ENCODE results near the gene RELL2.

The RELL2 gene

GRCh38 chr5:141637123-141637766 lies 448 bp downstream of the RELL2 start:
- DNase-seq: peak; percentile 30
- Histone ChIP-seq H3K9ac (ENCODE audit: low read length) (peak overlapping the region; percentile 51; the same call in 1 of the 2 replicates), H3F3A (ENCODE audit: insufficient read depth, low read length) (peaks cover 16% of the 10 kb centered on the region; the same call in 1 of the 2 replicates), H3K4me1 (ENCODE audit: low read length) (peaks cover 16% of the 10 kb centered on the region), H3K9me2 (replicated peaks; ENCODE audit: insufficient read depth, low read length) (no peaks in the 10 kb centered on the region), H3K27me3 (replicated peaks; ENCODE audit: insufficient read depth, low read length) (no peaks in the 10 kb centered on the region), H3K79me2 (ENCODE audit: low read length) (peaks cover 41% of the 10 kb centered on the region), H3K36me3 (replicated peaks; ENCODE audit: insufficient read depth, low read length) (no peaks in the 10 kb centered on the region), H3K4me3 (ENCODE audit: low read length) (peak overlapping the region; percentile 81), H3K27ac (ENCODE audit: low read length) (no peak overlapping the region), H3K9me3 (replicated peaks; ENCODE audit: insufficient read depth, low read length) (no peaks in the 10 kb centered on the region), H4K20me1 (ENCODE audit: insufficient read depth, low read length) (peaks cover 4% of the 10 kb centered on the region; the same call in 1 of the 2 replicates), H2AFZ (ENCODE audit: low read length) (peak overlapping the region; percentile 98), H3K4me2 (ENCODE audit: low read depth, low read length) (peak overlapping the region; percentile 95)
- TF ChIP-seq EZH2phosphoT487 (IDR thresholded peaks at IDR 0.05; ENCODE audit: low read length) (no peak), CTCF (IDR thresholded peaks at IDR 0.05; ENCODE audit: low read length) (no peak), EZH2 (optimal IDR thresholded peaks at IDR 0.05; ENCODE audit: low read depth, low read length) (no peak)

GRCh38 chr5:141637767-141638419 lies 1.1 kb downstream of the RELL2 start:
- TF ChIP-seq EZH2 (optimal IDR thresholded peaks at IDR 0.05; ENCODE audit: low read depth, low read length): no peak
- TF ChIP-seq EZH2phosphoT487 (IDR thresholded peaks at IDR 0.05; ENCODE audit: low read length): no peak
- TF ChIP-seq CTCF (IDR thresholded peaks at IDR 0.05; ENCODE audit: low read length): peak; percentile 34
- Histone ChIP-seq H3K9me3 (replicated peaks; ENCODE audit: insufficient read depth, low read length) (no peaks in the 10 kb centered on the region), H2AFZ (ENCODE audit: low read length) (peak overlapping the region; percentile 98), H3F3A (ENCODE audit: insufficient read depth, low read length) (peaks cover 16% of the 10 kb centered on the region; the same call in 1 of the 2 replicates), H3K4me3 (ENCODE audit: low read length) (peak overlapping the region; percentile 81), H3K4me2 (ENCODE audit: low read depth, low read length) (peak overlapping the region; percentile 95), H3K79me2 (ENCODE audit: low read length) (peaks cover 35% of the 10 kb centered on the region), H3K9me2 (replicated peaks; ENCODE audit: insufficient read depth, low read length) (no peaks in the 10 kb centered on the region), H3K27me3 (replicated peaks; ENCODE audit: insufficient read depth, low read length) (no peaks in the 10 kb centered on the region), H3K27ac (ENCODE audit: low read length) (no peak overlapping the region), H3K36me3 (replicated peaks; ENCODE audit: insufficient read depth, low read length) (no peaks in the 10 kb centered on the region), H4K20me1 (ENCODE audit: insufficient read depth, low read length) (peaks cover 4% of the 10 kb centered on the region; the same call in 1 of the 2 replicates), H3K9ac (ENCODE audit: low read length) (peak overlapping the region; percentile 51; the same call in 1 of the 2 replicates), H3K4me1 (ENCODE audit: low read length) (peaks cover 16% of the 10 kb centered on the region)
- peak; percentile 48 for DNase-seq

GRCh38 chr5:141638771-141639170 lies 2.0 kb downstream of the RELL2 start:
- Histone ChIP-seq H4K20me1 (ENCODE audit: insufficient read depth, low read length) (0 out of 2 replicates have a peak, but pooled peaks cover 4% of the 10 kb centered on the region), H3K27me3 (replicated peaks; ENCODE audit: insufficient read depth, low read length) (no peaks in the 10 kb centered on the region), H3K4me3 (ENCODE audit: low read length) (no peak overlapping the region), H3K36me3 (replicated peaks; ENCODE audit: insufficient read depth, low read length) (no peaks in the 10 kb centered on the region), H3K9me2 (replicated peaks; ENCODE audit: insufficient read depth, low read length) (no peaks in the 10 kb centered on the region), H3K27ac (ENCODE audit: low read length) (no peak overlapping the region), H2AFZ (ENCODE audit: low read length) (no peak overlapping the region), H3K9ac (ENCODE audit: low read length) (no peak overlapping the region), H3K9me3 (replicated peaks; ENCODE audit: insufficient read depth, low read length) (no peaks in the 10 kb centered on the region), H3K4me1 (ENCODE audit: low read length) (peaks cover 16% of the 10 kb centered on the region), H3K4me2 (ENCODE audit: low read depth, low read length) (no peak overlapping the region), H3K79me2 (ENCODE audit: low read length) (peaks cover 28% of the 10 kb centered on the region), H3F3A (ENCODE audit: insufficient read depth, low read length) (peaks cover 16% of the 10 kb centered on the region; the same call in 1 of the 2 replicates)
- no peak for DNase-seq
- no peak for TF ChIP-seq CTCF (IDR thresholded peaks at IDR 0.05; ENCODE audit: low read length)
- TF ChIP-seq EZH2phosphoT487 (IDR thresholded peaks at IDR 0.05; ENCODE audit: low read length): no peak
- no peak for TF ChIP-seq EZH2 (optimal IDR thresholded peaks at IDR 0.05; ENCODE audit: low read depth, low read length)

Data from MM.1S (cell line).